ENCODE results near the gene RUNX3.

Gene RUNX3

GRCh38 chr1:24865587-24865986 is 64.5 kb downstream of the RUNX3 start:
- H3K4ac ChIP-seq (ENCODE audit: low read length): no peak overlapping the region
- no peak overlapping the region for H2BK5ac ChIP-seq (ENCODE audit: low read length)
- peaks cover 3 to 10% of the 10 kb centered on the region in 2 donors for H3K4me1 ChIP-seq (ENCODE audit: control insufficient read depth in 2 of 2, insufficient read depth in 1 of 2, low read depth in 1 of 2, low read length in 2 of 2)
- no peak for DNase-seq (ENCODE audit: low spot score)
- H3K18ac ChIP-seq (ENCODE audit: low read length): no peak overlapping the region
- no peak overlapping the region for H2AFZ ChIP-seq (ENCODE audit: low read length)
- H3K4me3 ChIP-seq (ENCODE audit: low read length in 2 of 2): no peak overlapping the region
- no peaks in the 10 kb centered on the region for H3K36me3 ChIP-seq (replicated peaks in 1 of 2; ENCODE audit: control insufficient read depth in 2 of 2, insufficient read depth in 2 of 2, low read length in 2 of 2)
- H2BK15ac ChIP-seq (ENCODE audit: low read length): no peak overlapping the region
- no peaks in the 10 kb centered on the region for H3K9me3 ChIP-seq (replicated peaks in 1 of 2; ENCODE audit: control insufficient read depth in 2 of 2, insufficient read depth in 1 of 2, low read depth in 1 of 2, low read length in 2 of 2)
- H4K91ac ChIP-seq (ENCODE audit: low read depth, low read length, poor library complexity): no peak overlapping the region
- no peak overlapping the region for H3K9ac ChIP-seq (ENCODE audit: low read depth, low read length, poor library complexity)
- H2BK120ac ChIP-seq (ENCODE audit: low read depth, low read length): no peak overlapping the region
- no peak overlapping the region for H2BK12ac ChIP-seq (ENCODE audit: low read length)
- WGBS, 2 donors (ENCODE audit: extremely low coverage in 2 of 2, insufficient read length in 2 of 2, insufficient replicate concordance in 1 of 2): no CpG with 5 or more reads among the region's 3 CpGs
- H3K27ac ChIP-seq (replicated peaks; ENCODE audit: low read length): no peak overlapping the region
- H2AK5ac ChIP-seq (ENCODE audit: low read depth, low read length): no peak overlapping the region
- H4K8ac ChIP-seq (ENCODE audit: low read depth, low read length): no peak overlapping the region
- no peak overlapping the region for H3K4me2 ChIP-seq (ENCODE audit: insufficient read depth, low read length, poor library complexity, severe bottlenecking)
- no peak overlapping the region for H3K14ac ChIP-seq (ENCODE audit: low read length)
- H3K27me3 ChIP-seq (ENCODE audit: control insufficient read depth in 3 of 3, insufficient read depth in 3 of 3, low read depth in 1 of 3, low read length in 3 of 3): peaks cover 0 to 62% (median 0%) of the 10 kb centered on the region in 3 experiments
- no peak overlapping the region for H3K23ac ChIP-seq (ENCODE audit: low read depth, low read length, poor library complexity)
- H3K79me1 ChIP-seq (ENCODE audit: low read depth, low read length): no peaks in the 10 kb centered on the region

GRCh38 chr1:24865168-24865567 is 64.9 kb downstream of the RUNX3 start:
- no peak overlapping the region for H2BK15ac ChIP-seq (ENCODE audit: low read length)
- no peak overlapping the region for H2AK5ac ChIP-seq (ENCODE audit: low read depth, low read length)
- no peak overlapping the region for H2BK5ac ChIP-seq (ENCODE audit: low read length)
- H4K8ac ChIP-seq (ENCODE audit: low read depth, low read length): no peak overlapping the region
- H3K14ac ChIP-seq (ENCODE audit: low read length): no peak overlapping the region
- H3K27me3 ChIP-seq (ENCODE audit: control insufficient read depth in 3 of 3, insufficient read depth in 3 of 3, low read depth in 1 of 3, low read length in 3 of 3): peaks cover 0 to 64% (median 0%) of the 10 kb centered on the region in 3 experiments
- no peak overlapping the region for H2AFZ ChIP-seq (ENCODE audit: low read length)
- no peak overlapping the region for H3K27ac ChIP-seq (replicated peaks; ENCODE audit: low read length)
- no peak for DNase-seq (ENCODE audit: low spot score)
- H3K4me2 ChIP-seq (ENCODE audit: insufficient read depth, low read length, poor library complexity, severe bottlenecking): no peak overlapping the region
- H2BK120ac ChIP-seq (ENCODE audit: low read depth, low read length): no peak overlapping the region
- WGBS, 2 donors (ENCODE audit: extremely low coverage in 2 of 2, insufficient read length in 2 of 2, insufficient replicate concordance in 1 of 2): no CpG with 5 or more reads among the region's 7 CpGs
- H3K4me1 ChIP-seq (ENCODE audit: control insufficient read depth in 2 of 2, insufficient read depth in 1 of 2, low read depth in 1 of 2, low read length in 2 of 2): peaks cover 3 to 10% of the 10 kb centered on the region in 2 donors
- H4K91ac ChIP-seq (ENCODE audit: low read depth, low read length, poor library complexity): no peak overlapping the region
- no peak overlapping the region for H3K4ac ChIP-seq (ENCODE audit: low read length)
- no peaks in the 10 kb centered on the region for H3K79me1 ChIP-seq (ENCODE audit: low read depth, low read length)
- no peak overlapping the region for H3K9ac ChIP-seq (ENCODE audit: low read depth, low read length, poor library complexity)
- H3K36me3 ChIP-seq (replicated peaks in 1 of 2; ENCODE audit: control insufficient read depth in 2 of 2, insufficient read depth in 2 of 2, low read length in 2 of 2): no peaks in the 10 kb centered on the region
- H2BK12ac ChIP-seq (ENCODE audit: low read length): no peak overlapping the region
- H3K18ac ChIP-seq (ENCODE audit: low read length): no peak overlapping the region
- H3K9me3 ChIP-seq (replicated peaks in 1 of 2; ENCODE audit: control insufficient read depth in 2 of 2, insufficient read depth in 1 of 2, low read depth in 1 of 2, low read length in 2 of 2): no peaks in the 10 kb centered on the region
- no peak overlapping the region for H3K23ac ChIP-seq (ENCODE audit: low read depth, low read length, poor library complexity)
- H3K4me3 ChIP-seq (ENCODE audit: low read length in 2 of 2): no peak overlapping the region

- no peak overlapping the region for H3K4me3 ChIP-seq (ENCODE audit: low read length in 2 of 2)
- DNase-seq (ENCODE audit: low spot score): no peak
- no peak overlapping the region for H3K4ac ChIP-seq (ENCODE audit: low read length)
- no peaks in the 10 kb centered on the region for H3K79me1 ChIP-seq (ENCODE audit: low read depth, low read length)
- H2BK12ac ChIP-seq (ENCODE audit: low read length): no peak overlapping the region
- no peak overlapping the region for H3K18ac ChIP-seq (ENCODE audit: low read length)
- no peak overlapping the region for H3K27ac ChIP-seq (replicated peaks; ENCODE audit: low read length)
- no peaks in the 10 kb centered on the region for H3K36me3 ChIP-seq (replicated peaks in 1 of 2; ENCODE audit: control insufficient read depth in 2 of 2, insufficient read depth in 2 of 2, low read length in 2 of 2)
- H4K8ac ChIP-seq (ENCODE audit: low read depth, low read length): no peak overlapping the region
- H2BK120ac ChIP-seq (ENCODE audit: low read depth, low read length): no peak overlapping the region
- H3K23ac ChIP-seq (ENCODE audit: low read depth, low read length, poor library complexity): no peak overlapping the region
- no peak overlapping the region for H3K4me2 ChIP-seq (ENCODE audit: insufficient read depth, low read length, poor library complexity, severe bottlenecking)
- H3K9me3 ChIP-seq (replicated peaks in 1 of 2; ENCODE audit: control insufficient read depth in 2 of 2, insufficient read depth in 1 of 2, low read depth in 1 of 2, low read length in 2 of 2): no peaks in the 10 kb centered on the region
- H3K4me1 ChIP-seq (ENCODE audit: control insufficient read depth in 2 of 2, insufficient read depth in 1 of 2, low read depth in 1 of 2, low read length in 2 of 2): peaks cover 3 to 10% of the 10 kb centered on the region in 2 donors
- H2BK15ac ChIP-seq (ENCODE audit: low read length): no peak overlapping the region
- H2AK5ac ChIP-seq (ENCODE audit: low read depth, low read length): no peak overlapping the region
- peaks cover 0 to 64% (median 0%) of the 10 kb centered on the region in 3 experiments for H3K27me3 ChIP-seq (ENCODE audit: control insufficient read depth in 3 of 3, insufficient read depth in 3 of 3, low read depth in 1 of 3, low read length in 3 of 3)
- no CpG with 5 or more reads among the region's 8 CpGs for WGBS, 2 donors (ENCODE audit: extremely low coverage in 2 of 2, insufficient read length in 2 of 2, insufficient replicate concordance in 1 of 2)
- peak overlapping the region; percentile 36 for H2AFZ ChIP-seq (ENCODE audit: low read length)
- no peak overlapping the region for H4K91ac ChIP-seq (ENCODE audit: low read depth, low read length, poor library complexity)
- no peak overlapping the region for H2BK5ac ChIP-seq (ENCODE audit: low read length)
- no peak overlapping the region for H3K9ac ChIP-seq (ENCODE audit: low read depth, low read length, poor library complexity)
- no peak overlapping the region for H3K14ac ChIP-seq (ENCODE audit: low read length)
These were observed 65.7 kb downstream of the RUNX3 start for GRCh38 chr1:24864370-24864777.

- Histone ChIP-seq H3K79me1 (ENCODE audit: low read depth, low read length) (no peaks in the 10 kb centered on the region), H2BK12ac (ENCODE audit: low read length) (no peak overlapping the region), H3K36me3 (replicated peaks in 1 of 2; ENCODE audit: control insufficient read depth in 2 of 2, insufficient read depth in 2 of 2, low read length in 2 of 2) (no peaks in the 10 kb centered on the region), H4K8ac (ENCODE audit: low read depth, low read length) (no peak overlapping the region), H3K9ac (ENCODE audit: low read depth, low read length, poor library complexity) (no peak overlapping the region), H2BK120ac (ENCODE audit: low read depth, low read length) (peak overlapping the region; percentile 43), H3K4me1 (ENCODE audit: control insufficient read depth in 2 of 2, insufficient read depth in 1 of 2, low read depth in 1 of 2, low read length in 2 of 2) (peaks cover 3 to 10% of the 10 kb centered on the region in 2 donors), H3K9me3 (replicated peaks in 1 of 2; ENCODE audit: control insufficient read depth in 2 of 2, insufficient read depth in 1 of 2, low read depth in 1 of 2, low read length in 2 of 2) (no peaks in the 10 kb centered on the region), H3K27me3 (ENCODE audit: control insufficient read depth in 3 of 3, insufficient read depth in 3 of 3, low read depth in 1 of 3, low read length in 3 of 3) (peaks cover 0 to 56% (median 0%) of the 10 kb centered on the region in 3 experiments), H3K4ac (ENCODE audit: low read length) (no peak overlapping the region), H4K91ac (ENCODE audit: low read depth, low read length, poor library complexity) (no peak overlapping the region), H3K27ac (replicated peaks; ENCODE audit: low read length) (no peak overlapping the region), H2BK15ac (ENCODE audit: low read length) (peak overlapping the region; percentile 91), H3K23ac (ENCODE audit: low read depth, low read length, poor library complexity) (peak overlapping the region; percentile 29), H3K14ac (ENCODE audit: low read length) (no peak overlapping the region), H3K18ac (ENCODE audit: low read length) (peak overlapping the region; percentile 50), H2BK5ac (ENCODE audit: low read length) (peak overlapping the region; percentile 42), H3K4me2 (ENCODE audit: insufficient read depth, low read length, poor library complexity, severe bottlenecking) (no peak overlapping the region), H2AK5ac (ENCODE audit: low read depth, low read length) (peak overlapping the region; percentile 66), H3K4me3 (ENCODE audit: low read length in 2 of 2) (no peak overlapping the region), H2AFZ (ENCODE audit: low read length) (peak overlapping the region; percentile 75)
- DNase-seq (ENCODE audit: low spot score): no peak
- no CpG with 5 or more reads among the region's 12 CpGs for WGBS, 2 donors (ENCODE audit: extremely low coverage in 2 of 2, insufficient read length in 2 of 2, insufficient replicate concordance in 1 of 2)
These were observed 67.1 kb downstream of the RUNX3 start for GRCh38 chr1:24862775-24863483.
